HG03354 (cell line): ENCODE data around the gene CHST8.
"Not testable (repeated sequence)": the region's sequence is repeated elsewhere in the genome, so short reads cannot be mapped to it uniquely, and the experiment has no call there.

Experiments
- ATAC-seq: cut with Tn5 transposase; IDR thresholded peaks from one replicate; pipeline ENCODE4 v1.9.1; 2021; ENCODE audit warnings: mild to moderate bottlenecking; ENCODE audit not compliant: unreplicated experiment, poor library complexity, severe bottlenecking

CHST8 gene

DNA sequence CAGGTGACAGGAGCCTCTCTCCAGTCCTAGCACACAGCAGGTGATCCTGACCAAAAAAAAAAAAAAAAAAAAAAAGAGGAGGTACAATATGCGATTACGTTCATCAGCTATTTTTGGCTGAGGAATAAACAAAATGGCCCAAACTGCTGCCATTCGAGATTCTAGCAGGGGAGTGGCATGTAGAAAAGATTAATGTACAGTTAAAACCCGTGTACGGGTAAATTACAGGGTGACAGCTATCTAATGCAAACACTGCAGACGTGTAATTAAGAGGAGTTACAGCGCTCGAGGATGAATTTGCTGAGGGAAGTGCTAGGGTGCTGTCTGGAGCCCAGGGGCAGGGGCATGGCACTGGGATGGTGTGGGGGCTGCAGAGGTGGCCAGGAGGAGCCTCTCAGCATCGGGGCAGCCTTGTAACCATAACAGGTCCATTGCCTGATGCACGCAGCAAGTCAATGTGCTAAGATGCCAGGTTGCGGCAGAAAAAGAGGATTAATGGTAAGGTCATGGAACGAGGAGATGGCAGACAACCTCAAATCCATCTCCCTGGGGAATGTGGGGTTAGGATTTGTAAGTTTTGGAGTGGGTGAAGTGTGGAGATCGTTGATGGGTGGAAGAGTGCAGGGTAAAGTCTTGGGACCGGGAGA is 17.4 kb downstream of the CHST8 start:
- no peak for ATAC-seq

DNA sequence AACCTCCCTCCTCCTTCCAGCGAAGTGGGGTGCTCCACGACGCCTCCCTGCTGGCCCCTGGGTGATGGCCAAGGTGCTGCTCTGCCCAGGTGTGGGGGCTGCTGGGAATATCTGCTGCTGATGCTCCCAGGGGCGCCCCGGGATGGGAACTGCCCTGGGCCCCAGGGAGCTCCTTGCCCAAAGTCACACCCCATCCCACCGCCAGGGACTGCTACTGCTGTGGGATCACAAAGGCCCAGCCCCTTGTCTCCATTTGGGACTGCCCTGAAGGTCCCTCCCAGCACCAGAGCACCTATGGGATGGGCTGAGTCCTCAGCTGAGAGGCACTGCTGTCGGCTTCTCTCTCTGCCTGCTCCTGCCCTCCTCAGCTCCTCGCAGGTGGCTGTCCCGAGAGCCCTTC is 19.0 kb downstream of the CHST8 start:
- no peak for ATAC-seq

GRCh38 chr19:33641261-33641660 is 19.5 kb downstream of the CHST8 start:
- no peak for ATAC-seq

DNA sequence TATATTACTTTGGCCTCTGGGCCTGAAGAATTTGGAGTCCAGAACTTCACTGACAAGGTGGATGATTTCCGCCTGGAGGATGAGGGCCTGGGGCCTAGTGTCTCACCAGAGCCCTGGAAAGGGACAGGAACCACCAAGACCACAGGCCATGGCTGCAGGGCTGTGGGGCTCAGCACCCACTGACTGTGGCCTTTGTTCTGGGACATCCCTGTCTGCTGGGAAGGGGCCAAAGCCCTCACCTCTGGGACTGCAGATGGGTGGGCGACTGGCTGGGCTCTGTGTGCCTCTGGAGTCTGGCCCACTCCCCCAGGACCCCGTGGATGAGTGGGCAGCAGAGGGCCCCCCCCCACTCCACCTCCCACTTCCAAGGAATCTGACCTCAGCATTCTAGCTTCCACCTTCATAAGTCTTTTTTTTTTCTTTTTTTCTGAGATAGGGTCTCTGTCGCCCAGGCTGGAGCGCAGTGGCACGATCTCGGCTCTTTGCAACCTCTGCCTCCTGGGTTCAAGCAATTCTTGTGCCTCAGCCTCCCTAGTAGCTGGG is 20.3 kb downstream of the CHST8 start:
- ATAC-seq, result no peak

GRCh38 chr19:33644284-33644836 is 22.6 kb downstream of the CHST8 start:
- no peak for ATAC-seq

DNA sequence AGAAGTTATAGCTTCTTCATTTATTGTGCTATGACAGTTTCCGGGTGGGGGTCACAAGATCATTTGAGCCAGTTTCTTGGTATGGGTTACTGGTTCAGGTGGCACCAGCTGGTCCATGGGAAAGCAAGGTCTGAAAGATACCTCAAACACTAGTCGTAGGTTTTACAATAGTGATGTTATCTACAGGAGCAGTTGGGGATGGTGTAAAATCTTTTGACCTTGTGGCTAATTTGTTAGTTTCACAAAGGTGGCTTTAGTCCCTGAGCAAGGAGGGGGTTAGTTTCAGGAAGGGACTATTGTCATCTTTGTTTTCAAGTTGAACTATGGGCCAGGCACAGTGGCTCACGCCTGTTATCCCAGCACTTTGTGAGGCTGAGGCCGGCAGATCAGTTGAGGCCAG is 24.6 kb downstream of the CHST8 start:
- ATAC-seq, result no peak

GRCh38 chr19:33647146-33647545 is 25.4 kb downstream of the CHST8 start:
- no peak for ATAC-seq

DNA sequence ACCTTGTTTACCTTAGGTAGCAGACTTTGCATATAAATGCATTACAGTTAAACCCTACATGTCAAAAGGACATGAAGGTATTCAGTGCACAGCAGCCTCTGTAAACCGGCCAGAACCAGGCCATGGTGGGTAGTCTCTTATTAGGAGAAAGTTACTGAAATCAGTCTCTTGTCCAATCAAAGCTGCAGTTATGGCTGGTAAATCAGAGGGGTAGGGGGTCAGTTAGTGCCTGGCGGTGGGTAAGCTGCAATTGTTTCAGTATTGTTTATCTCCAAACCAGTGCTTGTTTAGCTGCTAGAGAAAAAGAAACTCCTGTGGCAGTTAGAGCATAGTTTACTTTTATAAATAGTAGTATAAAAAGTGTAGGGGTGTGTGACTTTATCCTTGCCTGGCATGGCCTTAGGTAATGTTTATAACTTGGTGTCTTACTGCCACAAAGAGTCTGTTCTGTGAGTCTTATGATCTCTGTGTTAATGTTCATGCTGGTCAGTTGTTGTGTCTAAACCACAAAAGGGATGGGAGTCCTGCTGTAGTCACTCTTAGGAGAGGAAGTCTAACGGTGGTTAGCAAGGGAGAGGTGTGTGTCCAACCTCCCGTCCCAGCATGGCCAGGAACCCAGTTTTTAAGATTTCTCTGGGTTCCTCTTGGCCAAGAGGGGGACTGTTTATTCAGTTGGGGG is 28.0 kb downstream of the CHST8 start:
- no peak for ATAC-seq

GRCh38 chr19:33653684-33654083 is 31.9 kb downstream of the CHST8 start:
- ATAC-seq, result no peak

DNA sequence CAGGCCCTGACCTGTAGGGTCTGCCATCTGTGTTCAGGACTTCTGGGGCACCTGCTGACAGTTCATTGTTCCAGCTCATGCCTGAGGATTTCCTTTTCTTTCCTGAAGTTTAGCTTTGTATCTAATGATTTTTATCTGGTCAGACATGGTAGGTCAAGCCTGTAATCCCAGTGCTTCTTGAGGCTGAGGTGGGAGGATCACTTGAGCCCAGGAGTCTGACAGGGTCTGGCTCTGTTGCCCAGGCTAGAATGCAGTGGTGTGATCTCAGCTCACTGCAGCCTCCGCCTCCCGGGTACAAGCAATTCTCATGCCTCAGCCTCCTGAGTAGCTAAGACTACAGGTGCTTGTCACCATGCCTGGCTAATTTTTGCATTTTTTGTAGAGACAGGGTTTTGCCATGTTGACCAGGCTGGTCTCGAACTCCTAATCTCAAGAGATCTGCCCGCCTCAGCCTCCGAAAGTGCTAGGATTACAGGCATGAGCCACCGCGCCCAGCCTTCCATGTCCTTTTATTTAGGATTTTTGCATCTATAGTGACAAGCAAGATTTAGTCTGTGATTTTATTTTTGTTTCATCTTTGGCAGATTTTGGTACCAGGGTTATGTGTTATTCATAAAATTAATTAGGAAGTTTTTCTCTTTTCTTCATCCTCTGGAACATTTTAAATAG is 33.2 kb downstream of the CHST8 start:
- no peak for ATAC-seq

GRCh38 chr19:33659835-33660234 is 38.1 kb downstream of the CHST8 start:
- no peak for ATAC-seq

- no peak for ATAC-seq
Observed at GRCh38 chr19:33660410-33661124, 38.8 kb downstream of the CHST8 start.

DNA sequence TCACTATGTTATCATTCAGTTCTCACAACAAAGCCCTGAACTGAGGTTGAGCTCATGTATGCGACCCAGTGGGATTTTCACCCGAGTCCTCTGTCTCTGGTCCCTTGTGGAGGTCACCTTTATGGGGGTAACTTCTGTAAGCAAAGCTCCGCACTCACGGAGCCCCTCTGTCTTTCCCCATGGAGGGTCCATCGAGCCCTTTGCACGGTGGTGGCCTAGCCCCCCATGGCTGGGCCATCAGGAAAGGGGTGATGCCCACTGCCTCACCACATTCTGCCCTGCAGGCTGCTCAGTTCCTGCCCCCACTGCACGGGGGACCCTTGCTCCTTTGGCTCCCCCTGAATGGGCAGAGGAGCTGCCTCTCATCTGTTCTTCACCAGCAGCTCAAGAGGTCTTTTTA is 39.6 kb downstream of the CHST8 start:
- ATAC-seq, result no peak

- no peak for ATAC-seq
Observed at GRCh38 chr19:33662391-33663092, 40.8 kb downstream of the CHST8 start.

DNA sequence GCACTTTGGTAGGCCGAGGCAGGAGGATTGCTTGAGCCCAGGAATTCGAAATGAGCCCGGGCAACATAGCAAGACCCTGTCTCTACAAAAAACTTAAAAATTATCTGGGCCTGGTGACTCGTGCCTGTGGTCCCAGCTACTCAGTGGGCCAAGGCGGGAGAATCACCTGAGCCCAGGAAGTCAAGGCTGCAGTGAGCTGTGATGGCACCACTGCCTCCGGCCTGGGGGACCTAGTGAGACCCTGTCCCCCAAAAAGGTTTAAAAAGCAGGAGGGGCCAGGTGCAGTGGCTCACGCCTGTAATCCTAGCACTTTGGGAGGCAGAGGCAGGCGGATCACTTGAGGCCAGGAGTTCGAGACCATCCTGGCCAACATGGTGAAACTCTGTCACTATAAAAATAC is 41.6 kb downstream of the CHST8 start:
- not testable (repeated sequence) for ATAC-seq

- ATAC-seq, result no peak
Observed at GRCh38 chr19:33664744-33665143, 43.0 kb downstream of the CHST8 start.

- no peak for ATAC-seq
Observed at GRCh38 chr19:33665776-33666595, 44.2 kb downstream of the CHST8 start.

DNA sequence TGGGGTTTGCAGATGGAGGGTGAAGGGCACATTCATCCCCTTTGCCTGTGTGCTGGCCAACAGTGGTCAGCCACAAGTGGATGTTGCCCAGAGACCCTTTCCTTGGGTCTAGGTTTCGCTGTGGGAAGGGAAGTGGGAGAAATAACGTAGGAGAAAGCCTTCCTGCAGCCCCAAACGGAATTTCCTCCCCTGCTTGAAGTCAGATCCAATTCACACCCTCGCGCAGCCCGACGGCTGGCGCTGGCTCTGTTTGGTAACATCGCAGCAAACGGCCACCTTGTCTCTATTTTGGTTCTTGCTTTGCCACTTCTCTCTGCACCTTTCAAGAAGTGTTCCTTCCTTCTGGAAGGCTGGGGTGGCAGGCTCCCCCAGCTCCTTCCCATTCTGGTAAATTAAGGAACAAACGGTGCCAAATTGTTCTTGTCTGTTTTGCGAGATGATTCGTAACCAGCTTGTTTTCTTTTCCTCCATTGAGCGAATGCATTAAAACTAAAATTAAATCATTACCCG is 45.4 kb downstream of the CHST8 start:
- ATAC-seq, result no peak
